Left renal pelvis (tissue), 4 donors: ENCODE data around the gene PEX10. TPM values are rescaled to one million over a fixed set of nuclear protein-coding genes. Genes with fewer than 3 reads are reported as not detected.

Source experiments
- DNase-seq, 4 donors: peaks; one replicate each; pipeline ENCODE4 v3.0.0-alpha.2; 2013; ENCODE audit warnings: low read depth in 4 of 4, low spot score in 3 of 4
- polyA plus RNA-seq, 4 donors: library from polyadenylated mRNA; unstranded; fragments of 120-200 nt; gene quantifications; one replicate each; pipeline ENCODE4 v1.2.1, GENCODE V29; 2013; ENCODE audit not compliant: insufficient read length in 4 of 4

The PEX10 gene
- polyA plus RNA-seq, 4 donors = 12.4 to 29.9 (median 20.1) TPM

GRCh38 chr1:2406451-2407041 lies 5.8 kb downstream of the PEX10 start:
- no peak for DNase-seq

GRCh38 chr1:2405588-2406295 lies 6.6 kb downstream of the PEX10 start:
- DNase-seq = no peak

- no peak for DNase-seq
Observed at GRCh38 chr1:2404890-2405511, 7.4 kb downstream of the PEX10 start.

- no peak for DNase-seq
Observed at GRCh38 chr1:2404142-2404889, 8.0 kb downstream of the PEX10 start.

GRCh38 chr1:2403273-2403672 lies 9.1 kb downstream of the PEX10 start:
- no peak for DNase-seq

- no peak for DNase-seq
Observed at GRCh38 chr1:2402420-2402819, 9.9 kb downstream of the PEX10 start.

- no peak for DNase-seq
Observed at GRCh38 chr1:2400950-2401649, 11.3 kb downstream of the PEX10 start.

GRCh38 chr1:2400576-2400909 lies 11.8 kb downstream of the PEX10 start:
- no peak for DNase-seq

GRCh38 chr1:2399890-2400575 lies 12.3 kb downstream of the PEX10 start:
- DNase-seq = peak in 1 of 4 donors; percentile 43

GRCh38 chr1:2398871-2399270 lies 13.5 kb downstream of the PEX10 start:
- DNase-seq = no peak

- no peak for DNase-seq
Observed at GRCh38 chr1:2397007-2397679, 15.2 kb downstream of the PEX10 start.

GRCh38 chr1:2396476-2396875 lies 15.9 kb downstream of the PEX10 start:
- DNase-seq = no peak

GRCh38 chr1:2396059-2396458 lies 16.3 kb downstream of the PEX10 start:
- no peak for DNase-seq

GRCh38 chr1:2395245-2395644 lies 17.1 kb downstream of the PEX10 start:
- no peak for DNase-seq

- DNase-seq = no peak
Observed at GRCh38 chr1:2394761-2395160, 17.6 kb downstream of the PEX10 start.

- DNase-seq = no peak
Observed at GRCh38 chr1:2394220-2394619, 18.1 kb downstream of the PEX10 start.

GRCh38 chr1:2393471-2393877 lies 18.9 kb downstream of the PEX10 start:
- no peak for DNase-seq

GRCh38 chr1:2392686-2393085 lies 19.7 kb downstream of the PEX10 start:
- no peak for DNase-seq

GRCh38 chr1:2391931-2392509 lies 20.3 kb downstream of the PEX10 start:
- no peak for DNase-seq
